Endothelial cell of umbilical vein (primary cell): ENCODE data around the gene ITPKA. TPM values are rescaled to one million over a fixed set of nuclear protein-coding genes. Genes with fewer than 3 reads are reported as not detected.

ENCODE experiments used
- BruUV-seq: library from RNA; stranded (reverse); fragments of 400-500 nt; replicated peaks from 2 replicates; lab custom pipeline; 2021; lab: Mats Ljungman, UMichigan
- CTCF ChIA-PET: fragments of 300-600, 350-600 bp; sonication (Branson Sonifier 250); formaldehyde crosslinking; loops from one replicate; lab custom pipeline; 2021; ENCODE audit warnings: antibody characterized with exemption, inconsistent platforms; lab: Charles Lee
- POLR2A ChIA-PET: fragments of 300-600, 350-600 bp; sonication (Branson Sonifier 250); formaldehyde crosslinking; loops from one replicate; lab custom pipeline; 2021; ENCODE audit warnings: antibody characterized with exemption, inconsistent platforms; lab: Charles Lee
- DNase-seq: peaks from one replicate; pipeline ENCODE4 v3.0.0-alpha.2; 2011; ENCODE audit warnings: low read depth, low spot score
- FAIRE-seq: peaks from 2 replicates; lab custom pipeline; 2011; peaks lifted over from hg19 to GRCh38; lab: Jason Lieb, UNC
- H2AFZ ChIP-seq: 2 replicates; pipeline ENCODE4 v1.6.0; 2012; ENCODE audit warnings: low read depth, low read length, control low read depth, inconsistent platforms
- H3K27ac ChIP-seq: 2 replicates; pipeline ENCODE4 v1.5.1; 2011; ENCODE audit warnings: low read depth, mild to moderate bottlenecking, control low read depth, low read length, moderate library complexity; ENCODE audit not compliant: insufficient read depth
- H3K27me3 ChIP-seq, 2 experiments: 2 replicates each; pipeline versions ENCODE4 v1.6.0 to v1.6.1; 2011; ENCODE audit warnings: low read length in 2 of 2, mixed read lengths in 1 of 2; ENCODE audit not compliant: control insufficient read depth in 2 of 2, insufficient read depth in 2 of 2
- H3K36me3 ChIP-seq, 2 experiments: 2 replicates in 1 of 2; 3 replicates in 1 of 2; pipeline ENCODE4 v1.5.1; 2011; ENCODE audit warnings: low read length in 2 of 2, mild to moderate bottlenecking in 1 of 2, moderate library complexity in 1 of 2; ENCODE audit not compliant: control insufficient read depth in 2 of 2, insufficient read depth in 2 of 2; ENCODE audit errors: extremely low read depth in 1 of 2
- H3K4me1 ChIP-seq: 3 replicates; pipeline ENCODE4 v1.5.1; 2011; ENCODE audit warnings: mild to moderate bottlenecking, low read length; ENCODE audit not compliant: control insufficient read depth, insufficient read depth; ENCODE audit errors: extremely low read depth
- H3K4me2 ChIP-seq: 2 replicates; pipeline ENCODE4 v1.6.1; 2011; ENCODE audit warnings: low read length, control low read depth, mixed read lengths; ENCODE audit not compliant: insufficient read depth
- H3K4me3 ChIP-seq, 3 experiments: fragments of 200-600 bp in 1 of 3; sonication (generic), shearing (Covaris generic) in 1 of 3; replicated peaks in 1 of 3; 2 replicates each; pipeline ENCODE4 v1.5.1; 2011 to 2016; ENCODE audit warnings: control low read depth in 3 of 3, low read length in 3 of 3, mild to moderate bottlenecking in 2 of 3, inconsistent platforms in 1 of 3, low read depth in 1 of 3, moderate library complexity in 1 of 3; ENCODE audit not compliant: insufficient read depth in 1 of 3
- H3K79me2 ChIP-seq: 2 replicates; pipeline ENCODE4 v1.6.0; 2012; ENCODE audit warnings: low read length, inconsistent platforms; ENCODE audit not compliant: control insufficient read depth, insufficient read depth
- H3K9ac ChIP-seq: replicated peaks from 2 replicates; pipeline ENCODE3; 2011; ENCODE audit warnings: low read length, control low read depth; ENCODE audit not compliant: insufficient read depth; ENCODE audit errors: extremely low read depth
- H3K9me1 ChIP-seq: replicated peaks from 3 replicates; pipeline ENCODE4 v1.6.0; 2011; ENCODE audit warnings: mild to moderate bottlenecking, low read length; ENCODE audit not compliant: control insufficient read depth, insufficient read depth; ENCODE audit errors: extremely low read depth
- H3K9me3 ChIP-seq: replicated peaks from 2 replicates; pipeline ENCODE4 v1.5.1; 2012; ENCODE audit warnings: low read length, inconsistent platforms; ENCODE audit not compliant: control insufficient read depth, insufficient read depth
- H4K20me1 ChIP-seq: replicated peaks from 2 replicates; pipeline ENCODE3; 2011; ENCODE audit warnings: mild to moderate bottlenecking, low read length; ENCODE audit not compliant: control insufficient read depth, insufficient read depth; ENCODE audit errors: extremely low read depth
- EZH2 ChIP-seq: IDR thresholded peaks from 2 replicates; pipeline ENCODE4 v1.6.1; 2012; ENCODE audit warnings: borderline replicate concordance, low read depth, mild to moderate bottlenecking, moderate library complexity, low read length, inconsistent platforms; ENCODE audit not compliant: severe bottlenecking
- FOS ChIP-seq: IDR thresholded peaks from 2 replicates; pipeline ENCODE4 v1.6.1; 2011; ENCODE audit warnings: mild to moderate bottlenecking, low read length, moderate library complexity, borderline replicate concordance; ENCODE audit not compliant: insufficient read depth
- GATA2 ChIP-seq: IDR thresholded peaks from 2 replicates; pipeline ENCODE4 v1.7.0; 2011; ENCODE audit warnings: low read depth, mild to moderate bottlenecking, moderate library complexity, mixed read lengths, low read length; ENCODE audit not compliant: insufficient read length, insufficient read depth
- JUN ChIP-seq: IDR thresholded peaks from 2 replicates; pipeline ENCODE4 v1.6.1; 2011; ENCODE audit warnings: borderline replicate concordance, low read depth; ENCODE audit not compliant: insufficient read length, insufficient read depth
- MYC ChIP-seq: IDR thresholded peaks from one replicate; pipeline ENCODE4 v1.6.1; 2011; ENCODE audit warnings: mild to moderate bottlenecking, low read depth, low read length
- POLR2A ChIP-seq: IDR thresholded peaks from 2 replicates; pipeline ENCODE4 v1.6.1; 2012; ENCODE audit warnings: low read depth, mild to moderate bottlenecking, control low read depth, low read length
- POLR2AphosphoS5 ChIP-seq: IDR thresholded peaks from 2 replicates; pipeline ENCODE4 v1.6.1; 2012; ENCODE audit warnings: low read depth, mild to moderate bottlenecking, control low read depth, low read length, moderate library complexity; ENCODE audit not compliant: insufficient read depth
- dilution Hi-C: fragments of 300-500 bp; cut with MboI; formaldehyde crosslinking; loops from one replicate; pipeline ENCODE4 v1.15.0; 2019; ENCODE audit warnings: low sequenced_read_pairs; ENCODE audit not compliant: extremely low pct_ligation_motif_present
- intact Hi-C: fragments of 100-400 bp; cut with micrococcal nuclease; formaldehyde crosslinking; loops from one replicate; pipeline ENCODE4 v1.10.0; 2022
- polyA plus RNA-seq, 4 experiments: library from polyadenylated mRNA; depleted of rRNA in 3 of 4; stranded (reverse) in 3 of 4; unstranded in 1 of 4; fragments of >200 nt; gene quantifications; 2 replicates each; pipeline versions ENCODE4 v1.2.1 to v1.2.3, GENCODE V29; 2011 to 2012; ENCODE audit warnings: missing spikeins in 1 of 4
- total RNA-seq: library from RNA; stranded (reverse); gene quantifications from 2 replicates; pipeline ENCODE4 v1.2.3, GENCODE V29; 2021
- TF ChIP-seq, protein P1 (sequence below): IDR thresholded peaks from 2 replicates; pipeline ENCODE4 v1.6.1; 2011; ENCODE audit not compliant: insufficient read depth, insufficient read length
- TF ChIP-seq, protein P2 (sequence below), 2 donors: IDR thresholded peaks; 1 replicate in 1 of 2; 2 replicates in 1 of 2; pipeline ENCODE4 v1.5.1; 2011; ENCODE audit warnings: low read length in 2 of 2, mild to moderate bottlenecking in 2 of 2, moderate library complexity in 2 of 2, control low read depth in 1 of 2, inconsistent platforms in 1 of 2, low read depth in 1 of 2; ENCODE audit not compliant: insufficient read depth in 1 of 2; ENCODE audit errors: extremely low read depth in 1 of 2

Gene ITPKA
- total and polyA plus RNA-seq, 2 donors (not counting 3 experiments of a cell fraction or from before 2014, with no cell fraction given): 0.14 to 0.66 TPM

DNA sequence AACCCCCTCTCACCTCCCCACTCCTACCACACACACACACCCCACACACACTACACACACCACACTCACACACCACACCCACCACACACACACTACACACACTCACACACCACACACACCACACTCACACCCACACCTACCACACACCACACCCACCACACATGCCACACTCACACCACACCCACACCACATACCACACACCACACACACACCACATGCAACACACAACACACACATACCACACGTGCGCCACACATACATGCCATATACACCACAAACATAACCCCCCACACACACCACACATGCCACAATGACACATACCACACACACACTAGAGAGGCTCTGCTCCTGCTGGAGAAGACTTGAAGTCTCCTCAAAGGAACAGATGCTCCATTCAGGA, 5.9 kb upstream of the ITPKA start:
- H3K27me3 ChIP-seq: no peaks in the 10 kb centered on the region
- H4K20me1 ChIP-seq: no peaks in the 10 kb centered on the region
- no peak overlapping the region for H3K4me2 ChIP-seq
- H3K9me1 ChIP-seq: no peaks in the 10 kb centered on the region
- TF ChIP-seq EZH2 (no peak), POLR2AphosphoS5 (no peak), MYC (no peak)
- TF ChIP-seq, protein P1, sequence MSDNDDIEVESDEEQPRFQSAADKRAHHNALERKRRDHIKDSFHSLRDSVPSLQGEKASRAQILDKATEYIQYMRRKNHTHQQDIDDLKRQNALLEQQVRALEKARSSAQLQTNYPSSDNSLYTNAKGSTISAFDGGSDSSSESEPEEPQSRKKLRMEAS: no peak
- DNase-seq (no peak), FAIRE-seq (no peak)
- ChIA-PET CTCF (no interaction called here), POLR2A (no interaction called here)
- H3K36me3 ChIP-seq: peaks cover 0 to 2% of the 10 kb centered on the region in 2 experiments
- no peaks in the 10 kb centered on the region for H3K9me3 ChIP-seq
- no peak overlapping the region for H3K4me3 ChIP-seq
- H3K27ac ChIP-seq: no peak overlapping the region
- intact Hi-C loops: no loop called here
- H2AFZ ChIP-seq: no peak overlapping the region
- peaks cover 17% of the 10 kb centered on the region for H3K4me1 ChIP-seq
- dilution Hi-C loops: no loop called here
- no TSS peak for BruUV-seq
- H3K9ac ChIP-seq: no peak overlapping the region
- H3K79me2 ChIP-seq: no peaks in the 10 kb centered on the region

DNA sequence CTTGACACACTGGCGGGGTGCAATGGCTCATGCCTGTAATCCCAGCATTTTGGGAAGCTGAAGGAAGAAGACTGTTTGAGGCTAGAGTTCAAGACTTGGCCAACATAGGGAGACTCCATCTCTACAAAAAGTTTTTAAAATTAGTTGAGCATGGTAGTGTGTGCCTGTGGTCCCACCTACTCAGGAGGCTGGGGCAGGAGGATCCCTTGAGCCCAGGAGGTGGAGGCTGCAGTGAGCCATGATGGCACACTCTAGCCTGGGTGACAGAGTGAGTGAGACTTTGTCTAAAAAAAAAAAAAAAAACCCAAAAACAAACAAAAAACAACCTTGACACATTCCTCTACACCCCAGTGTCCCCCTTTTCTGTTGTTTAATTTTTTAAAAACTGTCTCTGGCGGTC, 4.0 kb upstream of the ITPKA start:
- H3K27ac ChIP-seq: no peak overlapping the region
- no peaks in the 10 kb centered on the region for H3K79me2 ChIP-seq
- H2AFZ ChIP-seq: no peak overlapping the region
- no peak overlapping the region for H3K9ac ChIP-seq
- no peaks in the 10 kb centered on the region for H3K36me3 ChIP-seq
- peaks cover 4 to 7% of the 10 kb centered on the region in 2 experiments for H3K27me3 ChIP-seq
- ChIA-PET CTCF (interaction anchor here (1.7 kb wide), 1 partner anchor 24 kb away, joined by 6 read pairs; no protein-coding TSS in a partner anchor), POLR2A (no interaction called here)
- BruUV-seq: no TSS peak
- peaks cover 31% of the 10 kb centered on the region for H3K4me1 ChIP-seq
- FAIRE-seq: no peak
- H3K4me3 ChIP-seq: no peak overlapping the region
- no peak for DNase-seq
- no peak for TF ChIP-seq GATA2
- no peak for TF ChIP-seq POLR2A
- TF ChIP-seq, protein P1: no peak
- no peak for TF ChIP-seq POLR2AphosphoS5
- TF ChIP-seq, protein P2, sequence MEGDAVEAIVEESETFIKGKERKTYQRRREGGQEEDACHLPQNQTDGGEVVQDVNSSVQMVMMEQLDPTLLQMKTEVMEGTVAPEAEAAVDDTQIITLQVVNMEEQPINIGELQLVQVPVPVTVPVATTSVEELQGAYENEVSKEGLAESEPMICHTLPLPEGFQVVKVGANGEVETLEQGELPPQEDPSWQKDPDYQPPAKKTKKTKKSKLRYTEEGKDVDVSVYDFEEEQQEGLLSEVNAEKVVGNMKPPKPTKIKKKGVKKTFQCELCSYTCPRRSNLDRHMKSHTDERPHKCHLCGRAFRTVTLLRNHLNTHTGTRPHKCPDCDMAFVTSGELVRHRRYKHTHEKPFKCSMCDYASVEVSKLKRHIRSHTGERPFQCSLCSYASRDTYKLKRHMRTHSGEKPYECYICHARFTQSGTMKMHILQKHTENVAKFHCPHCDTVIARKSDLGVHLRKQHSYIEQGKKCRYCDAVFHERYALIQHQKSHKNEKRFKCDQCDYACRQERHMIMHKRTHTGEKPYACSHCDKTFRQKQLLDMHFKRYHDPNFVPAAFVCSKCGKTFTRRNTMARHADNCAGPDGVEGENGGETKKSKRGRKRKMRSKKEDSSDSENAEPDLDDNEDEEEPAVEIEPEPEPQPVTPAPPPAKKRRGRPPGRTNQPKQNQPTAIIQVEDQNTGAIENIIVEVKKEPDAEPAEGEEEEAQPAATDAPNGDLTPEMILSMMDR (IDR thresholded peaks at IDR 0.05; ENCODE audit: extremely low read depth in 1 of 2, insufficient read depth in 1 of 2, low read depth in 1 of 2, low read length in 2 of 2): no peak
- TF ChIP-seq JUN: no peak
- no peak for TF ChIP-seq EZH2
- TF ChIP-seq MYC: no peak
- TF ChIP-seq FOS: no peak
- no peak overlapping the region for H3K4me2 ChIP-seq
- H3K9me1 ChIP-seq: no peaks in the 10 kb centered on the region
- intact Hi-C loops: no loop called here
- no peaks in the 10 kb centered on the region for H4K20me1 ChIP-seq
- no peaks in the 10 kb centered on the region for H3K9me3 ChIP-seq
- dilution Hi-C loops: no loop called here
